ENCODE data around the gene MCAM.

Gene MCAM

DNA sequence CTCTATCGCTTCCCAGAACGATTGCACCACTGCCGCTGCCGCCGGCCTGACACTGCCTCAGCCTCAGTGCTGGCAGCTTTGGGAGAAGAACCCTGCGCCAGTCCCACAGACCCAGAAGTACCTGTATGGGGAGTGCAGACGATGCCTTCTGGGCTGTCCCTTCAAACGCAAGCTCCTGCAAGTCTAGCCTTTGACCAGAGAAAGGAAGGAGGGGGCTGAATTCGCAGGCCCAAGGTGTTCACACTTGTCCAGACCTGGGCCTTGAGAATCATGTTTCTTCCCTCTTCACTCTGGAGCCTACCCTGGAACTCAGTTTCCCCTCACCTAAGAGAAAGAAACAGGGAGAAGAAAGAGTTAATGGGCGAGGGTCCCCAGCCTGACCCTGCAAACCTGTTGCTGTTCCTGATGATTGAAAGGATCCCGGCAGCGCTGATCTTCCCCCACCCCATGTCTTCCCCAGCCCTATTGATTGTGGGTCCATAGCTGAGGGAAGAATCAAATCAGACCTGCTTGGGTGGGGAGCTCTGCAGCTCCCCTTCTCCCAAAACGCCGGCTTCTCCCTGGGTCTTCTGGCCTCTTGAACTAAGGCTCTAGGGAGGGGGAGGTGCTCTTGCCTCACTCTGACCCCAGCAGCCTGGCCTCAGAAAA lies 786 bp upstream of the MCAM start:
- TF ChIP-seq, protein P1, sequence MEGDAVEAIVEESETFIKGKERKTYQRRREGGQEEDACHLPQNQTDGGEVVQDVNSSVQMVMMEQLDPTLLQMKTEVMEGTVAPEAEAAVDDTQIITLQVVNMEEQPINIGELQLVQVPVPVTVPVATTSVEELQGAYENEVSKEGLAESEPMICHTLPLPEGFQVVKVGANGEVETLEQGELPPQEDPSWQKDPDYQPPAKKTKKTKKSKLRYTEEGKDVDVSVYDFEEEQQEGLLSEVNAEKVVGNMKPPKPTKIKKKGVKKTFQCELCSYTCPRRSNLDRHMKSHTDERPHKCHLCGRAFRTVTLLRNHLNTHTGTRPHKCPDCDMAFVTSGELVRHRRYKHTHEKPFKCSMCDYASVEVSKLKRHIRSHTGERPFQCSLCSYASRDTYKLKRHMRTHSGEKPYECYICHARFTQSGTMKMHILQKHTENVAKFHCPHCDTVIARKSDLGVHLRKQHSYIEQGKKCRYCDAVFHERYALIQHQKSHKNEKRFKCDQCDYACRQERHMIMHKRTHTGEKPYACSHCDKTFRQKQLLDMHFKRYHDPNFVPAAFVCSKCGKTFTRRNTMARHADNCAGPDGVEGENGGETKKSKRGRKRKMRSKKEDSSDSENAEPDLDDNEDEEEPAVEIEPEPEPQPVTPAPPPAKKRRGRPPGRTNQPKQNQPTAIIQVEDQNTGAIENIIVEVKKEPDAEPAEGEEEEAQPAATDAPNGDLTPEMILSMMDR (conservative IDR thresholded peaks at IDR 0.05) = no peak
- TF ChIP-seq ZFX (IDR thresholded peaks at IDR 0.05) = no peak
- no peak overlapping the region for H3K27ac ChIP-seq

DNA sequence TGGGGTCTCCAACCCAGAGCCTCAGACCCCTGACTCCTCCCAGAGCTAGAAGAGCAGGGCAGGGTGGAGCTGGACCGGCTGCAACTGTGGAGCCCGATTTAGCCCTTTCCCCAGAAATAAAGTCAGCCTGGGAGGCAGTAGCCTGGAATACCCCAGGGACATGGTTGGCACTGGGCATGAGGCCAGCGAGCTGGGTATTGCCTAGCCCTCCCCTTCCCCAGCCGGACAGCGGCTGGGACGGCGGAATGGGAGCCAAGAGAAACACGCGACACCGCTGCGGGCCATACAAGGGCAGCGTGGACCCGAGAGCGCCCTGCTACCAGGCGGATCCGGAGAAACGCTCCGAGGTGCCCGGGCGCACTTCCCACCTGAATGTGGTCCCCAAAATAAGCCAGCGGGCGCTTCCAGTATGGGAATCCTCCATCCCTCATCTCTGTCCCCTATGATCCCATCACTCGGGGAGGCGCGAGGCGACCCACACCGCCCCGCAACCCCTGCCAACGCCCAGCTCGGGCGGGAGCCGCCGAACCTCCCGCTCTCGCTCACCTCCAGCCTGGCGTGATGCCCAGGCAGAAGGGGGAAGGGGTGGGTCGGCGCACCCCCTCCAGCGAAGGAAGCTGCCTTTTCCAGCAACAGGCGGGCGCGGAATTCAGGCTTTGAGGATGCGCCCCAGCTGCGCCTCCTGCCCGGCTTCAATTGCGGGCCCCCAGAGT lies 758 bp downstream of the MCAM start:
- TF ChIP-seq, protein P1 (conservative IDR thresholded peaks at IDR 0.05) = no peak
- TF ChIP-seq ZFX (IDR thresholded peaks at IDR 0.05) = no peak
- no peak overlapping the region for H3K27ac ChIP-seq

DNA sequence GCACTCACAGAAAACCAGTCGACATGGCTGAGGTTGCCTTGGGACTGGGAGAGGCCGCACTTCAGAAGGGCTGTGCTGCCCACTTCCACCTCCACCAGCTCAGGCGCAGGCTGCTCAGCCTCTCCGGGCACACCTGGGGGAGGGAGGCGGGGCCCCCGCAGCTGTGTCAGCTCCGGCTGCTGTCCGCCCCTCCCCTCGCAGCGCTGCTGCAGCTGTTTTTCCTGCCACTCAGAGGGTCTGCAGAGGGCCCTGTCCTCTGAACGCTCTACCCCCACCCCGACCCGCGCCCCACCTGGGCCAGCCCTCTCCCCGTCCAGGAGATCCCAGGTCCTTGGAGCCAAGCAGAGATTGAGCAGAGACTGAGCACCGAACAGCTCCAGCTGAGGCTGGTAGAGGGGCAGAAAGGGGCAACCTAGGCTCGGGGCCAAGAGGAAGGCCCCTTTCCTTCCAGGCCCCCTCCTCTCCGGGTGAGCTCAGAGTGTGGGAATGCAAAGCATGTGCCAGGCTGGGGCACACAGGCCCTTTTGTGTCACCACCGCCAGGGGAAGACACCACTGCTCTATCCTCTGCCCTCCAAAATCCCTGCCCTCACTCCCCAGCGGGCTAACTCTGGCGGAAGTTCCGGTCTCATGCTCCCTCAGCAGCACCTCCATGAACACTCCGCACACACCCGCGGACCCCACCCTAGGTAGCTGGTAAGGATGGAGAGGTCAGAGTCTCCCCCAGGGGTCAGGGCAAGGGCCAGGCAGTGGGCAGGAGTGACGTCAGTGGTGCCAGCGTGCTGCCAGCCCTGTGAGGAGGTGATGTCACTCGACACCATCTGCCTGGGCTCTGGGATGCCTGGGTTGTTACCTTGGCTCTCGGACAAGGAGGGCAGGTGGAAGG lies 1.6 kb downstream of the MCAM start:
- no peak overlapping the region for H3K27ac ChIP-seq
- TF ChIP-seq ZFX (IDR thresholded peaks at IDR 0.05) = no peak
- TF ChIP-seq, protein P1 (conservative IDR thresholded peaks at IDR 0.05) = no peak

DNA sequence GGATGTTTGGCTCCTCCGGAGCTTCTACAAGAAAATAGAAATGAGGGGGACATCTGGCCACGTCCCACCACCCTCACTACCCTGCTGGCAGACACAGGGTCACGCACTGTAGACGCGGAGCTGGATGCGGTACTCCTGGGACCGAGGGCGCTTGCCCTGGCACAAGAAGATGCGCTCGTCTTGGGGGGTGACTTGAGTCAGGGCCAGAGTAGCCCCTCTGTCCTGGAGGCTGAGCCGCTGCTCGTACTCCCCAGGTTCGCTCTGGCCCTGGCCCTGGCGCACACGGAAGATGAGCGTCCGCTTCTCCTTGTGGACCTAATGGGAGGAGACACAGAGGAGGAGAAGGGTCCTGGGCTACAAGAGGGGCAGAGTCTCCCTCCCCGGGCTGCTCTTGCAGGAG lies 2.2 kb downstream of the MCAM start:
- TF ChIP-seq, protein P1 (conservative IDR thresholded peaks at IDR 0.05) = no peak
- TF ChIP-seq ZFX (IDR thresholded peaks at IDR 0.05) = no peak
- no peak overlapping the region for H3K27ac ChIP-seq

DNA sequence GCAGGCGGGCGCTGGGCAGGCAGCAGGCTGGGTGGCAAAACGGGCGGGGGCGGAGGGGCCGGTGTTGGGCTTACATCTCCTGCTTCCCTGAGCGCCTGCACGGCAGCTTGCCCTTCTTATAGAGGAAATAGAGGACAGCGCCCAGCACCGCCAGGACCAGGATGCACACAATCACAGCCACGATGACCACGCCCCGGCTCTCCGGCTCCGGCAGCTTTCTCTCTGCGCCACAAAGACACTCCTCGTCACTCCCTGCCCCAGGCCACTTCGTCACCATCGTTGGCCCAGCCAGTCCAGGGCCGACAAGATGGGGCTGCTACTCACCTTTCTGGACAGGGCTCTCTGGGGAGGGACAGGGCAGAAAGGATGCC lies 6.3 kb downstream of the MCAM start:
- no peak overlapping the region for H3K27ac ChIP-seq
- TF ChIP-seq ZFX (IDR thresholded peaks at IDR 0.05) = no peak
- TF ChIP-seq, protein P1 (conservative IDR thresholded peaks at IDR 0.05) = no peak

DNA sequence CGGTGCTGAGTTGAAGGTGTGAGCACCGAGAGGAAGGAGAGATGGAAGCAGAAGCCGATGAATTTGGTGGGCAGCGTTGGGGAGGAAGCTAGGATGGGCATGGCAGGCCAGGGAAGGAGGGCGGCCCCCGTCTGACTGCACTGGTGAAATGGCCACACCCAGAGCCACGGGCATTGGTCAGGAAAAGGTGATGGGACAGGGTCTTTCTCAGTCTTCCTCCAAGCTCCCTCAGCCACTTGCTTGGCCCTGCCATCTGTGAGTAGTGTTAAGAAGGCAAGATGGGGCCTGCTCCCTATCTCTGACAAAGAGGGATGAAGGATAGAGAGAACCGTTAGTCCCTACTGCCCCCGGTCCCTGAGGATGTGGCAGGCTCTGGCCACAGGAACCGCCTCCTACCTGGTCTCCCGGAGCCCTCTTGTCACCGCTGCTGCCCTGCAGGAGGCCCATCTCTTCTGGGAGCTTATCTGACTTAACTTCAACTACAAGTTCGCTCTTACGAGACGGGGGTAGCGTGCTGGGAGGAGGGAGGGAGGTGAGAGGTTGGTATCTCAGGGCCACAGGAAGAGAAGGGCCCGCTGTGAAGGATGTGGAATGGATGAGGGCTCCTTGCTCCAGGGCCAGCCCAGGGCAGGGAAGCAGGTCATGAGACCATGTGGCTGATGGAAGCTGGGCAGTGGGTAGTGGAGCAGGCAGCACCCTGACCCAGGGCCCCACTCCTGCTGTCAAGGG lies 6.8 kb downstream of the MCAM start:
- H3K27ac ChIP-seq = no peak overlapping the region
- TF ChIP-seq ZFX (IDR thresholded peaks at IDR 0.05) = no peak
- TF ChIP-seq, protein P1 (conservative IDR thresholded peaks at IDR 0.05) = no peak

Data from C4-2B (cell line).